GM12873 (cell line): ENCODE results near the gene GTPBP3.
A peak's percentile ranks its signal among the peaks of the same experiment; 100 is the strongest.

Experiments used
- TF ChIP-seq, protein P1 (sequence below): IDR thresholded peaks from 2 replicates; pipeline ENCODE4 v1.5.1; 2012; ENCODE audit warnings: low read depth, mild to moderate bottlenecking, moderate library complexity, low read length, control low read depth; ENCODE audit not compliant: insufficient read depth; ENCODE audit errors: missing control alignments

GTPBP3 gene

GRCh38 chr19:17338433-17339078 lies 1.2 kb downstream of the GTPBP3 start:
- TF ChIP-seq, protein P1, sequence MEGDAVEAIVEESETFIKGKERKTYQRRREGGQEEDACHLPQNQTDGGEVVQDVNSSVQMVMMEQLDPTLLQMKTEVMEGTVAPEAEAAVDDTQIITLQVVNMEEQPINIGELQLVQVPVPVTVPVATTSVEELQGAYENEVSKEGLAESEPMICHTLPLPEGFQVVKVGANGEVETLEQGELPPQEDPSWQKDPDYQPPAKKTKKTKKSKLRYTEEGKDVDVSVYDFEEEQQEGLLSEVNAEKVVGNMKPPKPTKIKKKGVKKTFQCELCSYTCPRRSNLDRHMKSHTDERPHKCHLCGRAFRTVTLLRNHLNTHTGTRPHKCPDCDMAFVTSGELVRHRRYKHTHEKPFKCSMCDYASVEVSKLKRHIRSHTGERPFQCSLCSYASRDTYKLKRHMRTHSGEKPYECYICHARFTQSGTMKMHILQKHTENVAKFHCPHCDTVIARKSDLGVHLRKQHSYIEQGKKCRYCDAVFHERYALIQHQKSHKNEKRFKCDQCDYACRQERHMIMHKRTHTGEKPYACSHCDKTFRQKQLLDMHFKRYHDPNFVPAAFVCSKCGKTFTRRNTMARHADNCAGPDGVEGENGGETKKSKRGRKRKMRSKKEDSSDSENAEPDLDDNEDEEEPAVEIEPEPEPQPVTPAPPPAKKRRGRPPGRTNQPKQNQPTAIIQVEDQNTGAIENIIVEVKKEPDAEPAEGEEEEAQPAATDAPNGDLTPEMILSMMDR = no peak

GRCh38 chr19:17339088-17339741 lies 1.9 kb downstream of the GTPBP3 start:
- TF ChIP-seq, protein P1 = no peak

GRCh38 chr19:17340302-17340870 lies 3.0 kb downstream of the GTPBP3 start:
- TF ChIP-seq, protein P1 = no peak

GRCh38 chr19:17340871-17341357 lies 3.6 kb downstream of the GTPBP3 start:
- TF ChIP-seq, protein P1 = no peak

- TF ChIP-seq, protein P1 = no peak
Measured at GRCh38 chr19:17341386-17341785, 4.0 kb downstream of the GTPBP3 start.

- TF ChIP-seq, protein P1 = no peak
Measured at GRCh38 chr19:17341845-17342244, 4.5 kb downstream of the GTPBP3 start.

DNA sequence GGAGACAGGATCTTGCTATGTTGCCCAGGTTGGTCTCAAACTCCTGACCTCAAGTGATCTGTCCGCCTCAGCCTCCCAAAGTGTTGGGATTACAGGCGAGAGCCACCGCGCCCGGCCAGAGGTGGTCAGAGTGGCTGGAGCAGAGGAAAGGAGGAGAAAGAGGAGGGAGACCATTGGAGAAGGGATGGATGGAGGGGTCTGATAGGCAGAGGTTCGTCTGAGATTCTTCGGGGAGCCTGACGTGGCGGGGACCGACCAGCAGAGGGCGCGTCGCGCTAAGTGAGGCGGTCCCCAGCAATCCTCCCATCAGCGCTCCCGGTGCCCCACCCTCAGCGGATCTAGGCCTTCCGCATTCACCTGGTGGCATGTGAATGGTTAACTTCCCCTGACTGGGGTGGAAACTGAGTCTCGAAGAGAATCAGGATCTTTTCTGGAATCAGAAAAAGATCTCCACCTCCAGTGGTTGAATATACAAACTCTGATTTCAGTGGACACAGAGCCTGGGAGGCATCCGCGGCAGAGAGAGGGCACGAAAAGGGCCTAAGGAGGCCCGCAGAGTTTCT lies 8.8 kb downstream of the GTPBP3 start:
- TF ChIP-seq, protein P1 = peak; percentile 98
